IMR-90 (cell line): ENCODE data around the gene NT5C. TPM values are rescaled to one million over a fixed set of nuclear protein-coding genes. Genes with fewer than 3 reads are reported as not detected.

Source experiments
- ATAC-seq: fragments of 200-7000 bp; cut with Tn5 transposase; 2 replicates; pipeline ENCODE4 v1.9.1; 2020; ENCODE audit warnings: low read depth, mild to moderate bottlenecking, moderate library complexity
- BruUV-seq: library from RNA; stranded (reverse); fragments of 400-500 nt; replicated peaks from 2 replicates; lab custom pipeline; 2021; lab: Mats Ljungman, UMichigan
- CTCF ChIA-PET: fragments of 300-600 bp; formaldehyde crosslinking; extraction: SDS; loops from one replicate; lab custom pipeline; 2021; ENCODE audit warnings: antibody characterized with exemption; lab: Yijun Ruan, JAX
- POLR2A ChIA-PET: fragments of 300-600 bp; sonication (Branson Sonifier 250); formaldehyde crosslinking; loops from one replicate; lab custom pipeline; 2022; ENCODE audit warnings: antibody characterized with exemption; ENCODE audit not compliant: unreplicated experiment; lab: Charles Lee
- DNase-seq: peaks from one replicate; pipeline ENCODE4 v3.0.0; 2013
- H2AFZ ChIP-seq: replicated peaks from 2 replicates; pipeline ENCODE3; 2013; ENCODE audit warnings: low read length, mild to moderate bottlenecking; ENCODE audit not compliant: poor library complexity
- H2AK5ac ChIP-seq: 2 replicates; pipeline ENCODE4 v1.6.1; 2013; ENCODE audit warnings: low read depth, low read length, inconsistent platforms
- H2AK9ac ChIP-seq: replicated peaks from 2 replicates; pipeline ENCODE3; 2013; ENCODE audit warnings: mild to moderate bottlenecking, low read depth, low read length, moderate library complexity; ENCODE audit not compliant: poor library complexity
- H2BK120ac ChIP-seq: 2 replicates; pipeline ENCODE4 v1.6.1; 2013; ENCODE audit warnings: low read depth, low read length, inconsistent platforms
- H2BK15ac ChIP-seq: 3 replicates; pipeline ENCODE4 v1.6.1; 2013; ENCODE audit warnings: low read depth, low read length, inconsistent platforms
- H2BK20ac ChIP-seq: 2 replicates; pipeline ENCODE4 v1.6.1; 2013; ENCODE audit warnings: low read depth, mild to moderate bottlenecking, inconsistent platforms, low read length, moderate library complexity
- H2BK5ac ChIP-seq: 2 replicates; pipeline ENCODE4 v1.6.1; 2013; ENCODE audit warnings: mild to moderate bottlenecking, low read depth, low read length, inconsistent platforms; ENCODE audit not compliant: poor library complexity, severe bottlenecking
- H3K14ac ChIP-seq: replicated peaks from 2 replicates; pipeline ENCODE4 v1.6.1; 2013; ENCODE audit warnings: low read depth, low read length, inconsistent platforms
- H3K18ac ChIP-seq: 2 replicates; pipeline ENCODE4 v1.6.1; 2013; ENCODE audit warnings: low read depth, low read length, control low read depth
- H3K23ac ChIP-seq: 2 replicates; pipeline ENCODE4 v1.6.1; 2013; ENCODE audit warnings: low read depth, low read length, inconsistent platforms
- H3K27ac ChIP-seq: 2 replicates; pipeline ENCODE4 v1.5.1; 2013; ENCODE audit warnings: mild to moderate bottlenecking, control low read depth, low read length; ENCODE audit not compliant: insufficient read depth
- H3K27me3 ChIP-seq: 2 replicates; pipeline ENCODE4 v1.6.1; 2013; ENCODE audit warnings: low read length; ENCODE audit not compliant: control insufficient read depth, insufficient read depth
- H3K36me3 ChIP-seq: 2 replicates; pipeline ENCODE4 v1.6.1; 2013; ENCODE audit warnings: low read length, mixed read lengths; ENCODE audit not compliant: control insufficient read depth, insufficient read depth
- H3K4ac ChIP-seq: 2 replicates; pipeline ENCODE4 v1.6.1; 2013; ENCODE audit warnings: low read depth, low read length, inconsistent platforms
- H3K4me1 ChIP-seq: 2 replicates; pipeline ENCODE4 v1.6.1; 2013; ENCODE audit warnings: low read length, mixed read lengths; ENCODE audit not compliant: control insufficient read depth, insufficient read depth
- H3K4me2 ChIP-seq: 2 replicates; pipeline ENCODE4 v1.6.1; 2013; ENCODE audit warnings: low read depth, mild to moderate bottlenecking, control low read depth, low read length, moderate library complexity
- H3K4me3 ChIP-seq: 2 replicates; pipeline ENCODE4 v1.5.1; 2013; ENCODE audit warnings: low read depth, mild to moderate bottlenecking, control low read depth, low read length, moderate library complexity; ENCODE audit not compliant: insufficient read depth
- H3K56ac ChIP-seq: 2 replicates; pipeline ENCODE4 v1.6.1; 2013; ENCODE audit warnings: low read length, inconsistent platforms; ENCODE audit not compliant: insufficient read depth; ENCODE audit errors: extremely low read depth
- H3K79me1 ChIP-seq, 2 experiments: 2 replicates each; pipeline ENCODE4 v1.6.1; 2013; ENCODE audit warnings: low read length in 2 of 2, inconsistent platforms in 1 of 2, low read depth in 1 of 2
- H3K9ac ChIP-seq: 2 replicates; pipeline ENCODE4 v1.6.1; 2013; ENCODE audit warnings: low read depth, low read length, control low read depth
- H3K9me1 ChIP-seq: 2 replicates; pipeline ENCODE4 v1.6.1; 2013; ENCODE audit warnings: low read length, inconsistent platforms; ENCODE audit not compliant: insufficient read depth
- H3K9me3 ChIP-seq: 2 replicates; pipeline ENCODE4 v1.6.1; 2013; ENCODE audit warnings: low read length; ENCODE audit not compliant: control insufficient read depth, insufficient read depth
- H4K20me1 ChIP-seq: 2 replicates; pipeline ENCODE4 v1.6.1; 2013; ENCODE audit warnings: low read length, inconsistent platforms; ENCODE audit not compliant: insufficient read depth
- H4K5ac ChIP-seq: 2 replicates; pipeline ENCODE4 v1.6.1; 2013; ENCODE audit warnings: mild to moderate bottlenecking, low read depth, low read length, control low read depth
- H4K8ac ChIP-seq, 2 experiments: 2 replicates each; pipeline ENCODE4 v1.6.1; 2013; ENCODE audit warnings: low read depth in 2 of 2, low read length in 2 of 2, control low read depth in 1 of 2, inconsistent platforms in 1 of 2
- H4K91ac ChIP-seq: 2 replicates; pipeline ENCODE4 v1.6.1; 2013; ENCODE audit warnings: low read depth, low read length, inconsistent platforms; ENCODE audit not compliant: insufficient read depth
- BHLHE40 ChIP-seq: fragments of 150-350 bp; IDR thresholded peaks from 2 replicates; pipeline ENCODE4 v1.6.1; 2016; ENCODE audit warnings: mild to moderate bottlenecking, low read depth, low read length
- MXI1 ChIP-seq: IDR thresholded peaks from 2 replicates; pipeline ENCODE4 v1.6.1; 2012; ENCODE audit warnings: low read depth, mild to moderate bottlenecking, low read length, moderate library complexity, borderline replicate concordance
- WGBS, 2 experiments: methylation state at CpG; one replicate each; pipeline versions ENCODE4 v1.1.5 to v1.1.7; 2013; ENCODE audit warnings: missing lambda C conversion rate in 2 of 2; ENCODE audit not compliant: insufficient read length in 1 of 2; ENCODE audit errors: extremely low coverage in 2 of 2; 5-methylcytosine and 5-hydroxymethylcytosine counted together
- dilution Hi-C: fragments of 300-500 bp; cut with HindIII; formaldehyde crosslinking; loops from one replicate; pipeline ENCODE4 v1.14.3; 2018; ENCODE audit warnings: low sequenced_read_pairs; ENCODE audit not compliant: unreplicated experiment
- in situ Hi-C: fragments of 300-500 bp; cut with MboI; formaldehyde crosslinking; loops from 3 replicates; pipeline ENCODE4 v1.14.3; 2019; ENCODE audit warnings: low sequenced_read_pairs, inconsistent platforms, mixed read lengths
- intact Hi-C: fragments of 100-400 bp; cut with micrococcal nuclease; formaldehyde crosslinking; loops from 2 replicates; pipeline ENCODE4 v1.10.0; 2022
- polyA plus RNA-seq, 3 experiments: library from polyadenylated mRNA; depleted of rRNA; stranded (reverse); fragments of >200 nt; gene quantifications; 2 replicates each; pipeline ENCODE4 v1.2.3, GENCODE V29; 2012; ENCODE audit warnings: low replicate concordance in 1 of 3
- total RNA-seq: library from RNA; depleted of rRNA; stranded (reverse); fragments of >200 nt; gene quantifications from 2 replicates; pipeline ENCODE4 v1.2.3, GENCODE V29; 2012

The NT5C gene
- total and polyA plus RNA-seq, 2 of the 4 experiments (the other 2 are of a cell fraction) = 24.0 to 44.6 TPM

GRCh38 chr17:75152922-75153779 is 21.6 kb upstream of the NT5C start:
- Histone ChIP-seq H2BK15ac (no peak overlapping the region), H2BK20ac (no peak overlapping the region), H3K14ac (peak overlapping the region; percentile 85), H4K91ac (peak overlapping the region; percentile 45), H2BK5ac (peak overlapping the region; percentile 12), H3K79me1 (peaks cover 12 to 38% of the 10 kb centered on the region in 2 experiments), H4K20me1 (peaks cover 20% of the 10 kb centered on the region), H3K4me3 (peak overlapping the region; percentile 75), H3K4me1 (no peaks in the 10 kb centered on the region), H3K4me2 (peak overlapping the region; percentile 96), H3K9ac (peak overlapping the region; percentile 74), H2BK120ac (no peak overlapping the region), H2AK5ac (peak overlapping the region; percentile 87), H3K27ac (peak overlapping the region; percentile 74), H3K27me3 (no peaks in the 10 kb centered on the region), H3K23ac (peak overlapping the region; percentile 96), H3K9me1 (peaks cover 6% of the 10 kb centered on the region; the same call in 1 of the 2 replicates), H3K36me3 (peaks cover 4% of the 10 kb centered on the region), H3K9me3 (no peaks in the 10 kb centered on the region), H2AK9ac (peak overlapping the region; percentile 99), H3K18ac (no peak overlapping the region), H4K8ac (peak overlapping the region; percentile 13 to 84), H4K5ac (peak overlapping the region; percentile 58; the same call in 1 of the 2 replicates), H3K56ac (peak overlapping the region; percentile 66), H3K4ac (peak overlapping the region; percentile 73), H2AFZ (peak overlapping the region; percentile 91)
- intact Hi-C loops = loop anchor here (2.0 kb wide), 1 partner anchor 14 kb away; no protein-coding TSS in a partner anchor
- dilution Hi-C loops = no loop called here
- TF ChIP-seq BHLHE40 = no peak
- peak; percentile 54; the same call in 1 of the 2 replicates for TF ChIP-seq MXI1
- ChIA-PET CTCF (no interaction called here), POLR2A (no interaction called here)
- 0% methylated on average over 4 of the region's 28 CpGs; no CpG with 5 or more reads in 1 of the 2 experiments for WGBS, 2 experiments
- ATAC-seq (no peak), DNase-seq (peak; percentile 28)
- in situ Hi-C loops = no loop called here
- BruUV-seq = no TSS peak
